HK-2 (cell line): ENCODE results near the gene FUT4.
"Not testable (repeated sequence)": the region's sequence is repeated elsewhere in the genome, so short reads cannot be mapped to it uniquely, and the experiment has no call there.

Experiments
- DNase-seq: peaks from one replicate; pipeline ENCODE4 v3.0.0-alpha.2; 2018; ENCODE audit not compliant: unreplicated experiment

Gene FUT4

DNA sequence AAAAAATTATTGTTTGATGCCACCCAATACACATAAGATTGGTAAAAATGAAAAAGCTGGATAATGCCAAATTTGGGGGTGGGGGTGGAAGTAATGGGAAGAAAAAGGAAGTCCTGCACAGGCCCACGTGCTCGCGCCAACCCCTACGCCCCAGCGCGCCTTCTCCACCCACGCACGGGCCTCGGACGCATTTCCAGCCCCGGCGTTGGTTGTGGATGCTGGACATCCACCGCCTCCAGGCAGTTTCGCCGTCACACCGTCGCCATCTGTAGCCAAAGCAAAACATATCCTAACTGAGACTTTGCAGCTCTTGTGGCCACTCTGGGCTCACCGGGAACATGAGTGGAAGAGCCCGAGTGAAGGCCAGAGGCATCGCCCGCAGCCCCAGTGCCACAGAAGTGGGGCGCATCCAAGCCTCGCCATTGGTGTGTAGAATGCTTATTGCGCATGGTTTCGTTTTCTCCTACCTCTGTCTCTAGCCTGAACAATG is 23.5 kb downstream of the FUT4 start, which contains the start of gene PIWIL4:
Gene PIWIL4 (plus strand): TSS at position 188 of the 490 bp plus-strand sequence. CDS start 151 bp downstream, at position 339.
- no peak for DNase-seq

DNA sequence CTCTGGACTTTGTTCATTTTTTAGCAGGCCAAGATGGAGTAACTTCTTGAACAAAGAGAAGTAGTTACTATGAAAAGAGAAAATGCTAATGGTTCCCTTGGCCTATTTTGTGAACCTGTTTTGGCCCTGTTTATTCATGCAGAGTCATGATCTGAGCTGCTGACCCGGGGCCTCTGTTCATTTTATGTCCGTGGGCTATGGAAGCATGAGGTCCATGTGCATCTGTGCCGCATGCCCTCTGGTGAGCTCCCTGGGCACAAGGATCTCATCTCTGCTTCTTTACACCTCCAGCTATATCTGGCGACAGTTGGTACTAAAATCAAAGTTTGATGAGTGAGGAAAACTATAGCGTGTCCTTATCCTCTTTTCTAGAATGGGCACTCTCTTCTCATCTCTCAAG is 24.5 kb downstream of the FUT4 start:
- no peak for DNase-seq

DNA sequence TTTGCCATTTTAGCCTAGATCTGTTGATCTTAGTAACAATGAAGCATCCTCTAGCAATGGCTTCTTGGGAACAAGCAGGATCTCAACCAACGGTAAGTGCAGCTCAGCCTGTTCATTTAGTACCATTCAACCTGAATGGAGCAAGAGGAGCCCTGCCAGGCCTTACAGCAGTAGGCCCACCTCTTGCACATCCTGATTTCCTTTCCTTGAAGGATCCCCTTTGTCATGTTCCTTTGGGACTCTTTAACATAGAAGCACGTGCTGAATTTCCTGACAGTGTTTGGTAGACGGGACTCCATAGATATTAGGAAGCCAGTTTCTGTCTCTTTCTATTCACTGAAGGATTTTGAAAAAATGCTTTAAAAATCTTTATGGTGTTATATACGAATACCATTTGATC is 25.0 kb downstream of the FUT4 start:
- no peak for DNase-seq

DNA sequence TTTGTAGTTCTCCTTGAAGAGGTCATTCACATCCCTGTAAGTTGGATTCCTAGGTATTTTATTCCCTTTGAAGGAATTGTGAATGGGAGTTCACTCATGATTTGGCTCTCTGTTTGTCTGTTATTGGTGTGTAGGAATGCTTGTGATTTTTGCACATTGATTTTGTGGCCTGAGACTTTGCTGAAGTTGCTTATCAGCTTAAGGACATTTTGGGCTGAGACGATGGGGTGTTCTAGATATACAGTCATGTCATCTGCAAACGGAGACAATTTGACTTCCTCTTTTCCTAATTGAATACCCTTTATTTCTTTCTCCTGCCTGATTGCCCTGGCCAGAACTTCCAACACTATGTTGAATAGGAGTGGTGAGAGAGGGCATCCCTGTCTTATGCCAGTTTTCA is 29.3 kb downstream of the FUT4 start:
- DNase-seq, result not testable (repeated sequence)

DNA sequence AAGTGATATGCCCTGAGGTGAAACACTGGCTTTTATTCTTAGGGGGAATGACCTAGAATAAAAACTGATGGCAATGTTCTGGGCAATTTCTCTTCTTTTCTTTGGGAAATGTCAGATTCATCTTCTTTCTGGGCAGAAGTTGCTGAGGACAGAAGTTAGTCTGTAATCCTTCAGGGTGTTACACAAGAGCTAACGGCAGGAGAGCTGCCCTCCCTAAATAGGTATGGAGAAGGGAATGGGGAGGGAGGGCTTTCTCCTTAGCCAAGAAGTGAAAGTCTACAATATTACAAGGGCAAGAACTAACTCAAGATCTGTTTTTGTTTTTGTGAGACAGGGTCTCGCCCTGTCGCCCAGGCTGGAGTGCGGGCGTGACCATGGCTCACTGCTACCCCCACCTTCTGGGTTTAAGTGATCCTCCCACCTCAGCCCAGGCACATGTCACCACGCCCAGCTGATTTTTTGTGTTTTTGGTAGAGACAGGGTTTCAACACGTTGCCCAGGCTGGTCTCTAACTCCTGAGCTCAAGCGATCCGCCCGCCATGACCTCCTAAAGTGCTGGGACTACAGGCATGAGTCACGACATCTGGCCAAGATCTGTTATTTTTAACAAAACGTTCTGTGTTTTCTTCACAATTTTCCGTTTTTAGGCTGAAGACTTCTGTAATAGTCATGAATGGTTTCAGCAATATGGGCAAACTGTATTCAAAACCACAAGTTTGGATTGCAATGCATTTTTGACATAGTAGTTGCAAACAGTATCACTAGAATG is 30.7 kb downstream of the FUT4 start:
- no peak for DNase-seq

DNA sequence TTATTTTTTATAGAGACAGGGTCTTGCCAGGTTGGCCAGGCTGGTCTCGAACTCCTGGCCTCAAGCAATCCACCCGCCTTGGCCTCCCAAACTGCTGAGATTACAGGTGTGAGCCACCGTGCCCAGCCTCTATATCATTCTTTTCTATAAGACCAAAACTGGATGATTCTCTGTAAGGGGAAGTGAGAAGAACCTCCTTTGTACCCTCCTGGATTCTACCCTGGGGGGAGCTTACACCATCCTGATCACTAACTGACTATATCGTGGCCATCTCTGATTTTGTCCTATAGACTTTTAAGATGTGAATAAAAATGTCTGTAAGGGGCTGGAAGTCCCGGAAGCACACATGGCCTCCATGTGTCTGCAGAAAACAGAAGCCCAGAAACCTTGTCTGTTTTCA is 32.6 kb downstream of the FUT4 start:
- DNase-seq, result no peak

DNA sequence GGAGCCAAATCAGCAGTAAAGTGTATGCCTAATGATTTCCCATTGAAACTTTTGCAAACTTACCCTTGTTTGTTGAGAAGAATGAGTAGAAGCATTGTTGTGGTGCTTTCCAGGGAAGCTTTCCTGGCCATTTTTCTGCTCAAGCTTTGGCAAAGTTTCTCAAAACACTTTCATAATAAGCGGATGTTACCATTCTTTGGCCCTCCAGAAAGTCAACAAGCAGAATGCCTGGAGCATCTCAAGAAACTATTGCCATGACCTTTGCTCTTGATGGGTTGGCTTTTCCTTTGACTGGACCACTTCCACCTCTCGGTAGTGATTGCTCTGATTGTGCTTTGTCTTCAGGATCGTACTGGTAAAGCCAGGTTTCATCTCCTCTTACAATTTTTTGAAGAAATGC is 34.1 kb downstream of the FUT4 start:
- DNase-seq, result no peak

DNA sequence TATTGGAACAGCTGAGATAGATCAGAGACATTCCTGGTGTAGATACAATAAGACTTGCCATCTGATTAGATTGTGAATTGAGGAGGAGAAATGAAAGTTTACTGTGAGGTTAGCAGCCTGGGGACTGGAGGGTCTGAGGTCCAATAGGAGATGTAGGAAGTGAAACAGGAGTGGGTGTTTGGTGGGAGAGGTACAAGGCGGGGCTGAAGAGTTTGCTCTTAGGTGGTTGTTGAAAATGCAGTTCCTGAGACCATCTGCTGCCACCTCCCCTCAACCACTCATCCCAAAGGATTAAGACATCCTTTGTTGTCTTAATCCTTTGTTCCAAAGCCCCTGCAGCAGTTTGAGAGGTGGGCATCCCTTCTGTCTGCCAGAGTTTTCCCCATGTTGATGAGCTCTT is 38.2 kb downstream of the FUT4 start:
- no peak for DNase-seq

DNA sequence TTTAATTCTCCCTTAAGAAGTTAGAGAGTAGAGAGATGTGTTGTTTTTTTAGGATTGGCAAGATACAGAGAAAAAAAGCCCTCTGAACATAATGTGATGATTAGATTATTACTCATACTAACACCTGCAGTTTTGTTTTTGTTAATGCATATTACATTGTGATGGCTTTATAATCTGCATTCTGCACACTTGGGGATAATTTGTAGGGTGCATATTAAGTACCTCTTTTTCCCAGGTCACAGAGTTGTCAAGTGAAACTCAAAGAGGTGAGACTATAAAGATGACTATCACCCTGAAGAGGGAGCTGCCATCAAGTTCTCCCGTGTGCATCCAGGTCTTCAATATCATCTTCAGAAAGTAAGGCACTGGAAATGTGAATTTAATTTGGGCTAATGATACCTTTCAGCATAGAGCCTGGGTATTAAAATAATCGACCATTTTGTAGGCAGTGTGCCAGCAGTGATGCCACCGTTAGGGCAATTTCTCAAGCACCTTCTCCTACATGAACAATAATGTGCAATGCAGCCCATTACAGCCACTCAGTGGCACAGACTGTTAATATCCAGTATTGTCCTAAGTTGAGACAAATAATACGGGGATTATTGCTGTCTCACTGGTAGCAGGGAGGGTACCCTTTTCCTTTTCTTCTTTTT is 39.6 kb downstream of the FUT4 start:
- DNase-seq, result no peak

DNA sequence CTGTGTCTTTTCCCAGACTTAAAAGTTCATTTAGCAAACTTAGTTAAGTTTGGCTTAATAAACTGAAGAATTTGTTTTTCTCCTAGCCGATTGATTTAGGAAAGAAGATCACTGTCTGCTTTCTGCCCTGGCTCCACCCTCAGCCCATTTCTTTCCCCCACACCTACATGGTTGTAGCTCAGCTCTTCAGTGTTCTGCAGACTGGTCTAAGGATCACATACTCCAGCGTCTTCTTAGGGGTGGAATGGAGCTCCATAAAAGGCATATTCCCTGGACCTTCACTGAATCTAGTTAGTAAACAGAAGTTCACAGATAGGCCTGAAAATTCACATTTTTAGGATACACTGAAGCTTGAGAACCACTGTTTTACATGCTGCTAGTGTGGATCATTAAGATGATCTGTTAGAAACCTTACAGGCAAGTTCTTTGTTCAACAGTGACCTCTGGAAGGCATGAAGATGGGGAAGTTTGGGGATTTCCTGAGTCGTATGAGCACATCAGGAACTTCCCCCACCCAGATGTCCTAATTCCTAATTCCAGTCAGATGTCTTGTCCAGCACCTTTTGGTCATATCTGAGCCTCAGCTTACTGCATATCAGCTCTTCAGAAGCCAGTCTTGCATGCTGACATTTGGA is 40.3 kb downstream of the FUT4 start:
- no peak for DNase-seq

DNA sequence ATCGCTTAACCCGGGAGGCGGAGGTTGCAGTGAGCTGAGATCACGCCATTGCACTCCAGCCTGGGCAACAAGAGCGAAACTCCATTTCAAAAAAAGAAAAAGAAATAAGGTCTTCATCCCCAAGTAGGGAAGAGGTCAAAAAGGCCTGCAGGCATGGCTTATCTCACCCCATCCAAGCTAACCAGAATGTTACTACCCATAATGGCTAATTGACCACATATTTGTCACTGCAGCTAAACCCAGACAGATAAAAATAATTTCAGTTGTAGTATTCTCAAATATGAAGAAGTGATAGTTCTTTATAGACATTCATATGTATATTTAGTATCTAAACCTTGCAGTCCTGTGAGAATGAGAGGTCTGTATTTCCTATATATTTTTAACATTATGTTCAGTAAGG is 41.3 kb downstream of the FUT4 start:
- DNase-seq, result no peak

DNA sequence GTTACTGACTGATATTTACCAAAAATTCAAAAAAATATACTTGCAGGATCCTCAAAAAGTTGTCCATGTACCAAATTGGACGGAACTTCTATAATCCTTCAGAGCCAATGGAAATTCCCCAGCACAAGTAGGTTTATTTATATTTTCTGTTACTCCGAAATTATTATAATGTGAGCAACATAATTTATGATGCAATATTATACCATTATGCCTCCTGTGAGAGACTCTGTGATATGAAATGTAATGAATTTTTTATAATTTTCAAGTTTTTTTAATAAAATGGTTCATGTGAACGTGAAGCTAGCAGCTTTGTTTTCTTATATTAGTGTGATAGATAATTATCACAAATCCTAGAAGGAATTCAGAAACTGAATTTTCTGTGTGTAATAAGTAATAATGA is 41.7 kb downstream of the FUT4 start:
- DNase-seq, result no peak

DNA sequence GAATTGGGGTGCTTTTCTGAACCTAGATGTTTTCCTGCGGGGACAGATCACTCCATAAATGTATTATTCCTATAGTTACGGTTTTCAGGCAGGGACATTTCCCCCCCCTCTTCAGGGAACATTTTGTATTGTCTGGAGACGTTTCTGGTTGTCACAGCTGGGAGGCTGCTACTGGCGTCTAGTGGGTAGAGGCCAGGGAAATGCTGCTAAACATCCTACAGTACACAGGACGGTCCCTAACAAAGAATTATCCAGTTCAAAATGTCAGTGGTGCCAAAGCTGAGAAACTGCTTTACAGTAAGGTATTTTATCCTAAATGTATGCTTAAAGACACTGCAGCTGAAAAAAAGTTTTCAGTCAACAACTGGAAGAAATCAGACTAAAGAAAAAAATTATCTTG is 42.8 kb downstream of the FUT4 start:
- no peak for DNase-seq

DNA sequence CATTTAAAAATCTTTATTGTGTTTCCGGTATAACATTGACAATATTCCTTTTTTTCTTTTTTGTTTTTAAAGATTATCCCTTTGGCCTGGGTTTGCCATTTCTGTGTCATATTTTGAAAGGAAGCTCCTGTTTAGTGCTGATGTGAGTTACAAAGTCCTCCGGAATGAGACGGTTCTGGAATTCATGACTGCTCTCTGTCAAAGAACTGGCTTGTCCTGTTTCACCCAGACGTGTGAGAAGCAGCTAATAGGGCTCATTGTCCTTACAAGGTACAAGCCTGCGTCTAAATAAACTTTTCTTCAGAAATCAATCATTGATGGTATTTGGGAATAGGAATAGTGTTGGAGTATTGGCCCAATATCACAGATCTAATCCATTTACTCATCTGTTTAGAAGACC is 43.3 kb downstream of the FUT4 start:
- no peak for DNase-seq

DNA sequence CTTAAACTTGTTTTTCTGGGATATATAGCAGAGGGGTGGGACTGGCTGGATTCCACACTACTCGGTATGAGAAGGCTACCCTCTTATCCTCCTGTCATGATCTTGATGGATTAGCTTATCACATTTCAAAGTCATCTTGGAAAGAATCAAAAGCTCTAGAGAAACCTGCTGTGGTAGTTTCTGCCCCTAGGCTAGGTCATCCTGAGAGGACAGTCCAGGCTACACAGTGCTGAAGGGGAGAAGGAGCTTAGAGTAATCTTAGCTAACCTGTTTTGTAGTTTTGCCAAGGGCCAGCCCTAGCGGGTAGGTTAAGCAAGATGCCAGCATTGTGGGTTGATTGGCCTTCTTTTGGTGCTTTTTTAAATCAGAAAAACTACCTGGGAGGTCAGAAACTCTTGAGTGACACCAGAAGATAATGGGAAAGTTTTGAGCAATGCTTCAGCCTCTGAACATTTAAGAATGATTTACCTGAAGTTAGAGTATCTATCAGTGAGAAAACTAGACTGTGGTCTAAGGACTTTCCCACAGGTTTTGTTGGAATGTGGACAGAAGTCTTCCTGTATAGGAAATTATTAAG is 44.7 kb downstream of the FUT4 start:
- DNase-seq, result peak; percentile 24

DNA sequence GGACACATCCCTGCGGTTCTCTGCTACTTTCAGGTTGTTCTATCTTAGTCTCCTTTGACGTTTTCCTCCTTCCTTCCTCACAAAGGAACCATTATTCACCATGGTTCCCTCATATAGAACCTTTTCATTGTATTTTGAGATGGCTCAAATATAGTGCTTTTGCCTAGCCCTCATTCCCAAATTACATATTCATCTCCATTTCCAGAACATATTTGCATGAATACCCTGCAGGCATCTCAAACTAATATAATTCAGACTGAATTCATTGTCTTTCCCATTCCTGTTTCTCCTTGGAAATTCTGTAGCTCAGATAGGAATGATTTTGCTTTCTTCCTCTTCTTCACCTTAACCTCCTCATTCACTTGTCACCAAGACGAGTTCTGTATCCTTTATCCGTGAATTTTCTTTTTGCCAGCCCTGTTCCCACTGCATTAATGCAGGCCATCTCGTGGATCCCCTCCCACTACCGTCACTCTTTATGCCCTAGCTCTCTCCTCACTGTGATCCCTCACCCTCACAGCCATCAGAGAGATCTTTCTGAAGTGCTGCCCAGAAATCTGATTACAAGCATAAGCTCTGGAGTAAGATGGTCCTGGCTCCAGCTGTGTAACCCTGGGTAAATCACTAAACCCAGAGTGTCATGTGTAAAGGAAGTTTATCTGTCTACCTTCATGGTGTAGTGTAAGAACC is 46.8 kb downstream of the FUT4 start:
- no peak for DNase-seq

DNA sequence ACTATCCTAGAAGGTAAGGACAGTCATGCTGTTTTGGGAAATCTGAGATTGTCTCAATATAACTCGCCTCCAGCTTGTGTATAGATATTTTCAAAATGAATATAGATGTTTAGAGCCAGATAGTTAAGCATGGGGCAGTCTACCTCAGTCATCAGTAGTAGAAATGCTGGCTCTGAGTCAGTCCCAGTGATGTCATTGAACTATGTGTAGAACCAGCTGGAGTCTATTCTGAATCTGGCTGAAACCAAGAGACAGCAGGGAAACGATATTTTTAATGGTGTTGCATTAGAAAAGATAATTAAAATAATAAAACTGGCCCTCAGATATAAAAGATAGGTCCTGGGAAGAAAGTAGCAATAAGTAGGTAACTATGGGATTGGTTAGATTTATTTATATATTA is 49.3 kb downstream of the FUT4 start:
- no peak for DNase-seq

DNA sequence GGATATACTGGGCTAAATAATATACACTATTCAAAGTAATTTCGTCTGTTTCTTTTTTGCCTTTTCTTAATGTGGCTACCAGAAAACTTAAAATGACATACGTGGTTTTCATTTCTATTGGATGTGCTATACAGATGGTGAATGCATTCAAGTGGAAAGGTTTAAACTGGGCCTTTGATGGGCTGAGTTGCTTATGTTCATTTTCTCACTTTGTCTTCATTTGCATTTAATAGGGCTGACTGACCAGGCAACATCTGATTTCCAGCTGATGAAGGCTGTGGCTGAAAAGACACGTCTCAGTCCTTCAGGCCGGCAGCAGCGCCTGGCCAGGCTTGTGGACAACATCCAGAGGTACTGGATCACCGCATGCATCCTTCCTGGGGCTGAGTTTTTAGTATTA is 51.4 kb downstream of the FUT4 start:
- DNase-seq, result no peak

DNA sequence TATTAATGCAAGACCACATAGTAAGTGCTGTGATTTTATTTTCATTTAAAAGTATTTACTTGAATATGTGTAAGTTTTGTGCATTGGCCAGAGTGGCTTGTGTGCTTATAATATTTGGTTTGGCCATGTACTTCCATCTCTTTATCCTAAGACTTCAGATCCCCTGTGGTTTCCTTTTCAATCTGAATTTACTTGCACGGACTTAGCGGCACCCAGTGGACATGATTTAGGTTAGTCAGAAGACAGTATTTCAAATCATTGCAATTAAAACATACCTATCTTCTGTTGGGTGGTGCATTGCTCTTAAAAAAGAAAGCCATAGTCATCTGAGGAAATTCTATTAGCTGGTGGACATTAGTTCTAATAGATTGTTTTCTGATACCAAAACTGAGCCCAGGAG is 54.2 kb downstream of the FUT4 start:
- DNase-seq, result no peak
